ENCODE data around the gene KIFAP3.

- TF ChIP-seq CTCF (IDR thresholded peaks at IDR 0.05) (no peak), POLR2A (IDR thresholded peaks at IDR 0.05) (no peak)
Measured at GRCh38 chr1:170122366-170122765, 47.9 kb upstream of the KIFAP3 start.

Measured in adrenal gland (tissue), 5 donors.